Mucosa of descending colon (tissue), 3 donors: ENCODE results near the gene PLEKHA6. TPM values are rescaled to one million over a fixed set of nuclear protein-coding genes. Genes with fewer than 3 reads are reported as not detected.

ENCODE experiments used
- ATAC-seq: fragments of 200-7000 bp; cut with Tn5 transposase; one replicate; pipeline ENCODE4 v1.9.1; 2020; ENCODE audit warnings: mild to moderate bottlenecking, moderate library complexity
- DNase-seq, 3 donors: peaks; one replicate each; pipeline ENCODE4 v3.0.0-alpha.2; 2020
- H3K36me3 ChIP-seq: fragments of 200-600 bp; one replicate; pipeline ENCODE4 v1.8.0; 2021; ENCODE audit warnings: low read depth, mild to moderate bottlenecking
- H3K4me1 ChIP-seq: fragments of 200-600 bp; one replicate; pipeline ENCODE4 v1.8.0; 2021; ENCODE audit warnings: low read depth, mild to moderate bottlenecking
- H3K4me3 ChIP-seq: fragments of 200-600 bp; one replicate; pipeline ENCODE4 v1.8.0; 2021; ENCODE audit warnings: mild to moderate bottlenecking
- H3K9me3 ChIP-seq: fragments of 200-600 bp; one replicate; pipeline ENCODE4 v1.8.0; 2021; ENCODE audit warnings: mild to moderate bottlenecking
- CTCF ChIP-seq: fragments of 200-600 bp; IDR thresholded peaks from one replicate; pipeline ENCODE4 v1.8.0; 2022; ENCODE audit warnings: antibody characterized with exemption, mild to moderate bottlenecking
- intact Hi-C, 2 donors: fragments of 100-400 bp; cut with DNase I in 1 of 2; cut with micrococcal nuclease in 1 of 2; formaldehyde crosslinking; loops; one replicate each; pipeline versions ENCODE4 v1.11.0 to v1.11.1; 2022; cut with DNase I, micrococcal nuclease
- total RNA-seq, 3 donors: library from RNA; stranded (reverse); fragmentation: NEBNext Ultra II Directional in 2 of 3; extraction: Animal tissue kit (Norgen Biotek cat#: 25700) in 2 of 3; gene quantifications; one replicate each; pipeline versions ENCODE4 v1.2.1 to v1.2.4, GENCODE V29; 2021 to 2023
- donor health status: DM: no; HTN: no; CAD: no; lungs with moderate emphysema.
- donor health status: DM: no; HTN: no; CAD: no.
- donor health status: DM: no; HTN: yes; CAD: no.

PLEKHA6 gene
- total RNA-seq, 3 donors from 2014 or later: 82.4 to 154 (median 115) TPM

GRCh38 chr1:204261746-204262505, 97.8 kb downstream of the PLEKHA6 start:
- DNase-seq: no peak
- no peak for TF ChIP-seq CTCF
- intact Hi-C loops: loop anchor here in 1 of 2 donors (10.0 kb wide), 1 partner anchor 103 kb away; no protein-coding TSS in a partner anchor
- Histone ChIP-seq H3K9me3 (no peaks in the 10 kb centered on the region), H3K36me3 (peaks cover 3% of the 10 kb centered on the region), H3K4me1 (peaks cover 16% of the 10 kb centered on the region), H3K4me3 (no peak overlapping the region)
- ATAC-seq: no peak

DNA sequence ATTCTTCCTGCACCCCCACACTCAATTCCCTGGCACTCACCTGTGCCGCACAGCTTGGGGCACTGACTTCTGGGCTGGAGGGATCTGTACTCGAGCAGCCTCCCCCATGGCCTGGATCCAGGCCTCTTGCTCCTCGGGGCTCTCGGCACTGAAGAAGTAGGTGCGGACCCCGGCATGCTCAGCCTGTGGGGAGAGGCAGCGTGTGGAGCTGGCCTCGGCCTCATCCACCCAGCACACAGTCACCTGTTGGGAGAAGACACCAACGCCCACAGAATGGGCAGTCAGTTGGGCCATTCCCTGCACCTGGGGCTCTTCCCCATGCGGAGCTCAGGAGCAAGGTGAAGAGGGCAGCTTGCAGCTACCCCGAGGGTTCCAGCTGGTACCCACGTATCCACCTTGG, 98.5 kb downstream of the PLEKHA6 start:
- Histone ChIP-seq H3K4me3 (no peak overlapping the region), H3K4me1 (peaks cover 9% of the 10 kb centered on the region), H3K36me3 (peaks cover 3% of the 10 kb centered on the region), H3K9me3 (no peaks in the 10 kb centered on the region)
- ATAC-seq (no peak), DNase-seq (no peak)
- TF ChIP-seq CTCF: no peak
- intact Hi-C loops: loop anchor here in 1 of 2 donors (10.0 kb wide), 1 partner anchor 104 kb away; no protein-coding TSS in a partner anchor

DNA sequence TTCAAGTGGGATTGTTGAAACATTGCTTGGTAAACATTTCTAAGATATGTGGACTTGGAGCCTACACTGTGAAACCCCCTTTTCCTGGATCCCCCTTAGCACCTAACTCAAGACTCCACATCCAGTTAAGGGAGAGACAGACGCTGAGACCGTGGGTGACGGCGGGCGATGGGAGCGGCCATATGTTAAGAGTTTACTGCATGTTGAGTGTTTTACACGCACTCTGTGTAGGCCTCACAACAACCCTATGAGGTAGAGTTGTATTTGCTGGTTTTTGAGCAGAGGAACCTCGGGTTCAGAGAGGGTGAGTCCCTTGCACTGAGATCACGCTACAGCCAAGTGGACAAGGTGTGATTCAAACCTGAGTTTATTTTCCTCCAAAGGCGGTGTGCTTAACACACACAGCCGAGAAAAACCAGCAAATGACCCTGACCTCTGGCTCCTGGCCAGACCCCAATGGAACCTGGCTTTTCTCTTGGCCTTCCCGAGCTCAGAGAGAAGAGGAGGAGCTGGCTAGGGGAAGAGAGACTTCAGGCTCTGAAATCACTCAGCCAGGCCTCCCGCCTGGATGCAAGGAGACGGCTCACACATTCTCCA, 99.0 kb downstream of the PLEKHA6 start:
- intact Hi-C loops: loop anchor here in 1 of 2 donors (10.0 kb wide), 1 partner anchor 104 kb away; no protein-coding TSS in a partner anchor
- Histone ChIP-seq H3K36me3 (peaks cover 3% of the 10 kb centered on the region), H3K4me3 (no peak overlapping the region), H3K9me3 (no peaks in the 10 kb centered on the region), H3K4me1 (peaks cover 3% of the 10 kb centered on the region)
- ATAC-seq: no peak
- DNase-seq: no peak
- TF ChIP-seq CTCF: no peak

GRCh38 chr1:204259782-204260181, 99.9 kb downstream of the PLEKHA6 start:
- no peak for TF ChIP-seq CTCF
- intact Hi-C loops: loop anchor here in 1 of 2 donors (10.0 kb wide), 1 partner anchor 105 kb away; no protein-coding TSS in a partner anchor

GRCh38 chr1:204259196-204259595, 100.5 kb downstream of the PLEKHA6 start:
- intact Hi-C loops: no loop called here
- H3K9me3 ChIP-seq: no peaks in the 10 kb centered on the region
- H3K4me1 ChIP-seq: no peaks in the 10 kb centered on the region
- H3K4me3 ChIP-seq: no peak overlapping the region
- H3K36me3 ChIP-seq: peaks cover 3% of the 10 kb centered on the region
- no peak for DNase-seq
- no peak for TF ChIP-seq CTCF
- no peak for ATAC-seq

More at GRCh38 chr1:204259782-204260181, 99.9 kb downstream of the PLEKHA6 start:
- no peaks in the 10 kb centered on the region for H3K4me1 ChIP-seq
- H3K9me3 ChIP-seq: no peaks in the 10 kb centered on the region
- DNase-seq (no peak), ATAC-seq (no peak)
- no peak overlapping the region for H3K4me3 ChIP-seq
- peaks cover 3% of the 10 kb centered on the region for H3K36me3 ChIP-seq
